Measurements from ENCODE around the gene C1QL1.
A peak's percentile ranks its signal among the peaks of the same experiment; 100 is the strongest.

Gene C1QL1

GRCh38 chr17:44926821-44927525 lies 41.1 kb downstream of the C1QL1 start:
- H3K4me1 ChIP-seq (ENCODE audit: insufficient read depth, low read length) = no peaks in the 10 kb centered on the region
- peaks cover 48% of the 10 kb centered on the region for H4K20me1 ChIP-seq (ENCODE audit: insufficient read depth, low read length)
- H3K4me2 ChIP-seq (ENCODE audit: insufficient read depth, low read length) = no peak overlapping the region
- no peak overlapping the region for H3K27ac ChIP-seq (ENCODE audit: low read length)
- peaks cover 64% of the 10 kb centered on the region for H3K36me3 ChIP-seq (ENCODE audit: insufficient read depth, low read length)
- no peaks in the 10 kb centered on the region for H3K27me3 ChIP-seq (ENCODE audit: insufficient read depth, low read length, poor library complexity)
- no peak overlapping the region for H3K9ac ChIP-seq (ENCODE audit: low read depth, low read length)
- no peaks in the 10 kb centered on the region for H3K9me3 ChIP-seq (ENCODE audit: insufficient read depth, low read length, severe bottlenecking)
- H3K4me3 ChIP-seq (ENCODE audit: low read depth in 1 of 2, low read length in 2 of 2) = no peak overlapping the region
- ATAC-seq (ENCODE audit: insufficient read depth, low read depth) = no peak
- DNase-seq = no peak
- no peaks in the 10 kb centered on the region for H3K79me2 ChIP-seq (ENCODE audit: insufficient read depth, low read length)
- H2AFZ ChIP-seq (ENCODE audit: low read depth, low read length) = no peak overlapping the region
- TF ChIP-seq EZH2 (IDR thresholded peaks at IDR 0.05; ENCODE audit: borderline replicate concordance, low read depth, low read length, severe bottlenecking) (no peak), CTCF (IDR thresholded peaks at IDR 0.05; ENCODE audit: borderline replicate concordance, extremely low read depth, low read length, poor library complexity, severe bottlenecking) (no peak)

DNA sequence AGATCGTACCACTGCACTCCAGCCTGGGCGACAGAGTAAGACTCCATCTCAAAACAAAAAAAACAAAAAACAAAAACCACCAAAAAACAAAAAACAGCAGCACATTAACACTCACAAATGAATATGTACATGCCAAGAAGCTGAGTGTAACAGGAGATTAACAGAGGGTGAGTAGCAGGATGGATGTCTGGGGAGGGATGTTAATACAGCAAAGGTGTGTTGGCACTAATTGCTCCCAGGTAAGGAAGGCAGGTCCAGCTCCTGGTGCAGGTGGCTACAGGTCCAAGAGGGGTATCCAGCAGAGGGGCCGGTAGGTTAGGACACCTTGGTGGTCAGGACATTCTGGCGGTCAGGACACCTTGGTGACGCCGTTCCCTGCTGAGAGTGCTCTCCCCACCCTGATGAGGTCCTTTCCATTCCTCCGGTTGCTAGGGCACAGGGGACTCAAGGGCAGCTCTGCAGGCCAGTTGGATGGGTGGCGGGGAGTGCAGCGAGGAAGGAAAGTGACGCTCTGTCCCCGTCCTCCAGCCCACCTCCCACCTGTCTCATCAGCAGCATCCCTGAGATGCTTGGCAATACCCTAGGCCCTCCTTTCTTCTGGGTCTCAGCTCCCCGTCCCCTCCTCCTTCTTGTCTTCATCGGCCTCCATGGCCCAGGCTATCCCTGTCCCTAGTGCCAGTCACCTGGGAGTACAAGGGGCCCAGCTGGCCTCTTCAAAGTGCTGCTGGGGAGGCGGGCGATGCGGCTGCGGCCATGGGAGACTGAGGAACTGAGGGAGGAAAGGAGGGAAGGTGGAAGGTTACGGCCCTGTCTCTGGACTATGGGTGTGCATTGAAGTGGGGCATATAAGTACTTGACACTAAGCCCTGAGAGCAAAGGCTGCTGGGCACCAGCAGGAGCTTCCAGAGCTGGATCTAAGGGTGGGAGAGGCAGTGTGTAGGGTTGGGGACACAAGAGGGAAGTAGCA lies 42.1 kb downstream of the C1QL1 start:
- Histone ChIP-seq H2AFZ (ENCODE audit: low read depth, low read length) (no peak overlapping the region), H3K9ac (ENCODE audit: low read depth, low read length) (no peak overlapping the region), H3K27me3 (ENCODE audit: insufficient read depth, low read length, poor library complexity) (peaks cover 2% of the 10 kb centered on the region), H3K79me2 (ENCODE audit: insufficient read depth, low read length) (no peaks in the 10 kb centered on the region), H3K9me3 (ENCODE audit: insufficient read depth, low read length, severe bottlenecking) (no peaks in the 10 kb centered on the region), H3K4me2 (ENCODE audit: insufficient read depth, low read length) (no peak overlapping the region), H3K36me3 (ENCODE audit: insufficient read depth, low read length) (peaks cover 54% of the 10 kb centered on the region), H3K27ac (ENCODE audit: low read length) (no peak overlapping the region), H3K4me3 (ENCODE audit: low read depth in 1 of 2, low read length in 2 of 2) (no peak overlapping the region), H3K4me1 (ENCODE audit: insufficient read depth, low read length) (no peaks in the 10 kb centered on the region), H4K20me1 (ENCODE audit: insufficient read depth, low read length) (peaks cover 38% of the 10 kb centered on the region)
- TF ChIP-seq EZH2 (IDR thresholded peaks at IDR 0.05; ENCODE audit: borderline replicate concordance, low read depth, low read length, severe bottlenecking) = no peak
- TF ChIP-seq CTCF (IDR thresholded peaks at IDR 0.05; ENCODE audit: borderline replicate concordance, extremely low read depth, low read length, poor library complexity, severe bottlenecking) = no peak
- DNase-seq (no peak), ATAC-seq (ENCODE audit: insufficient read depth, low read depth) (no peak)

- H3K79me2 ChIP-seq (ENCODE audit: insufficient read depth, low read length) = no peaks in the 10 kb centered on the region
- no peak overlapping the region for H3K4me3 ChIP-seq (ENCODE audit: low read depth in 1 of 2, low read length in 2 of 2)
- H3K36me3 ChIP-seq (ENCODE audit: insufficient read depth, low read length) = peaks cover 35% of the 10 kb centered on the region
- peaks cover 30% of the 10 kb centered on the region for H4K20me1 ChIP-seq (ENCODE audit: insufficient read depth, low read length)
- ATAC-seq (ENCODE audit: insufficient read depth, low read depth) (peak; percentile 11; the same call in 1 of the 3 replicates), DNase-seq (no peak)
- peaks cover 8% of the 10 kb centered on the region for H3K27me3 ChIP-seq (ENCODE audit: insufficient read depth, low read length, poor library complexity)
- H3K9ac ChIP-seq (ENCODE audit: low read depth, low read length) = no peak overlapping the region
- TF ChIP-seq CTCF (IDR thresholded peaks at IDR 0.05; ENCODE audit: borderline replicate concordance, extremely low read depth, low read length, poor library complexity, severe bottlenecking) (no peak), EZH2 (IDR thresholded peaks at IDR 0.05; ENCODE audit: borderline replicate concordance, low read depth, low read length, severe bottlenecking) (no peak)
- H3K9me3 ChIP-seq (ENCODE audit: insufficient read depth, low read length, severe bottlenecking) = no peaks in the 10 kb centered on the region
- no peak overlapping the region for H2AFZ ChIP-seq (ENCODE audit: low read depth, low read length)
- H3K4me1 ChIP-seq (ENCODE audit: insufficient read depth, low read length) = no peaks in the 10 kb centered on the region
- no peak overlapping the region for H3K4me2 ChIP-seq (ENCODE audit: insufficient read depth, low read length)
- no peak overlapping the region for H3K27ac ChIP-seq (ENCODE audit: low read length)
Observed at GRCh38 chr17:44924107-44924544, 44.0 kb downstream of the C1QL1 start.
